ENCODE results near the gene SCGB1C1. TPM values are rescaled to one million over a fixed set of nuclear protein-coding genes. Genes with fewer than 3 reads are reported as not detected.

Gene SCGB1C1
- polyA plus RNA-seq, 1 donor (not counting 4 experiments of a cell fraction or from before 2014, with no cell fraction given) = not detected

- no peaks in the 10 kb centered on the region for H3K27me3 ChIP-seq (ENCODE audit: control insufficient read depth, extremely low read depth, insufficient read depth, low read length)
- DNase-seq (ENCODE audit: low read depth, low spot score) (no peak), FAIRE-seq (peak; percentile 9)
- H3K9me1 ChIP-seq (ENCODE audit: control insufficient read depth, extremely low read depth, insufficient read depth, low read length) = no peaks in the 10 kb centered on the region
- H4K20me1 ChIP-seq (ENCODE audit: control insufficient read depth, extremely low read depth, insufficient read depth, low read length) = no peaks in the 10 kb centered on the region
- H2AFZ ChIP-seq (ENCODE audit: control insufficient read depth, low read length) = peak overlapping the region; percentile 87
- peaks cover 5 to 9% of the 10 kb centered on the region in 2 experiments for H3K36me3 ChIP-seq (ENCODE audit: control insufficient read depth in 2 of 2, extremely low read depth in 1 of 2, insufficient read depth in 2 of 2, low read length in 2 of 2)
- H3K9me3 ChIP-seq (ENCODE audit: control insufficient read depth, low read depth, low read length) = no peaks in the 10 kb centered on the region
- H3K4me3 ChIP-seq (ENCODE audit: control insufficient read depth in 2 of 3, extremely low read depth in 1 of 3, insufficient read depth in 2 of 3, low read depth in 1 of 3, low read length in 3 of 3) = peak overlapping the region; percentile 75 to 98 (median 93)
- H3K9ac ChIP-seq (ENCODE audit: control insufficient read depth, extremely low read depth, insufficient read depth, low read length) = peak overlapping the region; percentile 84
- dilution Hi-C loops (cut with MboI; ENCODE audit: extremely low pct_ligation_motif_present, low sequenced_read_pairs) = no loop called here
- peaks cover 12% of the 10 kb centered on the region for H3K4me1 ChIP-seq (ENCODE audit: control insufficient read depth, extremely low read depth, insufficient read depth, low read length)
- peak overlapping the region; percentile 58 for H3K27ac ChIP-seq (ENCODE audit: control insufficient read depth, insufficient read depth, low read length)
- TF ChIP-seq CTCF (optimal IDR thresholded peaks at IDR 0.05 in 1 of 3, IDR thresholded peaks at IDR 0.05 in 1 of 3, conservative IDR thresholded peaks at IDR 0.05 in 1 of 3; ENCODE audit: extremely low read depth in 1 of 3, insufficient read depth in 2 of 3, low read length in 3 of 3) = no peak
- no peak for TF ChIP-seq EZH2 (IDR thresholded peaks at IDR 0.05; ENCODE audit: low read length)
- H3K79me2 ChIP-seq (ENCODE audit: control insufficient read depth, insufficient read depth, low read length) = peaks cover 44% of the 10 kb centered on the region
- peak overlapping the region; percentile 100 for H3K4me2 ChIP-seq (ENCODE audit: control insufficient read depth, extremely low read depth, insufficient read depth, low read depth, low read length)
These were observed 42.7 kb downstream of the SCGB1C1 start for GRCh38 chr11:235609-235996.

GRCh38 chr11:235997-236773 lies 43.3 kb downstream of the SCGB1C1 start, which contains the start of gene SIRT3:
TSS of gene SIRT3 (minus strand) at chr11:236342. CDS start at chr11:236328, 14 bp downstream.
- Histone ChIP-seq H3K9ac (ENCODE audit: control insufficient read depth, extremely low read depth, insufficient read depth, low read length) (peak within 1 kb of the TSS; percentile 92), H3K79me2 (ENCODE audit: control insufficient read depth, insufficient read depth, low read length) (peaks cover 49% of the 10 kb centered on the region), H3K27me3 (ENCODE audit: control insufficient read depth, extremely low read depth, insufficient read depth, low read length) (no peaks in the 10 kb centered on the region), H3K9me3 (ENCODE audit: control insufficient read depth, low read depth, low read length) (no peaks in the 10 kb centered on the region), H4K20me1 (ENCODE audit: control insufficient read depth, extremely low read depth, insufficient read depth, low read length) (no peaks in the 10 kb centered on the region), H3K36me3 (ENCODE audit: control insufficient read depth in 2 of 2, extremely low read depth in 1 of 2, insufficient read depth in 2 of 2, low read length in 2 of 2) (peaks cover 5 to 9% of the 10 kb centered on the region in 2 experiments), H3K4me3 (ENCODE audit: control insufficient read depth in 2 of 3, extremely low read depth in 1 of 3, insufficient read depth in 2 of 3, low read depth in 1 of 3, low read length in 3 of 3) (peak within 1 kb of the TSS; percentile 97 to 99 (median 98)), H2AFZ (ENCODE audit: control insufficient read depth, low read length) (peak within 1 kb of the TSS; percentile 91), H3K27ac (ENCODE audit: control insufficient read depth, insufficient read depth, low read length) (peak within 1 kb of the TSS; percentile 99), H3K4me2 (ENCODE audit: control insufficient read depth, extremely low read depth, insufficient read depth, low read depth, low read length) (peak within 1 kb of the TSS; percentile 100), H3K4me1 (ENCODE audit: control insufficient read depth, extremely low read depth, insufficient read depth, low read length) (peaks cover 12% of the 10 kb centered on the region), H3K9me1 (ENCODE audit: control insufficient read depth, extremely low read depth, insufficient read depth, low read length) (no peaks in the 10 kb centered on the region)
- dilution Hi-C loops (cut with MboI; ENCODE audit: extremely low pct_ligation_motif_present, low sequenced_read_pairs) = no loop called here
- TF ChIP-seq EZH2 (IDR thresholded peaks at IDR 0.05; ENCODE audit: low read length) = no peak
- no peak for TF ChIP-seq CTCF (optimal IDR thresholded peaks at IDR 0.05 in 1 of 3, IDR thresholded peaks at IDR 0.05 in 1 of 3, conservative IDR thresholded peaks at IDR 0.05 in 1 of 3; ENCODE audit: extremely low read depth in 1 of 3, insufficient read depth in 2 of 3, low read length in 3 of 3)
- DNase-seq (ENCODE audit: low read depth, low spot score) (no peak), FAIRE-seq (no peak)
